Activated CD4-positive, alpha-beta T cell treated with anti-CD3 and anti-CD28 coated beads for 1 hour (primary cell): ENCODE data around the gene GJA5.
"Not testable (repeated sequence)": the region's sequence is repeated elsewhere in the genome, so short reads cannot be mapped to it uniquely, and the experiment has no call there.

Experiments used
- DNase-seq: peaks from one replicate; pipeline ENCODE4 v3.0.0-alpha.2; 2020

GJA5 gene

DNA sequence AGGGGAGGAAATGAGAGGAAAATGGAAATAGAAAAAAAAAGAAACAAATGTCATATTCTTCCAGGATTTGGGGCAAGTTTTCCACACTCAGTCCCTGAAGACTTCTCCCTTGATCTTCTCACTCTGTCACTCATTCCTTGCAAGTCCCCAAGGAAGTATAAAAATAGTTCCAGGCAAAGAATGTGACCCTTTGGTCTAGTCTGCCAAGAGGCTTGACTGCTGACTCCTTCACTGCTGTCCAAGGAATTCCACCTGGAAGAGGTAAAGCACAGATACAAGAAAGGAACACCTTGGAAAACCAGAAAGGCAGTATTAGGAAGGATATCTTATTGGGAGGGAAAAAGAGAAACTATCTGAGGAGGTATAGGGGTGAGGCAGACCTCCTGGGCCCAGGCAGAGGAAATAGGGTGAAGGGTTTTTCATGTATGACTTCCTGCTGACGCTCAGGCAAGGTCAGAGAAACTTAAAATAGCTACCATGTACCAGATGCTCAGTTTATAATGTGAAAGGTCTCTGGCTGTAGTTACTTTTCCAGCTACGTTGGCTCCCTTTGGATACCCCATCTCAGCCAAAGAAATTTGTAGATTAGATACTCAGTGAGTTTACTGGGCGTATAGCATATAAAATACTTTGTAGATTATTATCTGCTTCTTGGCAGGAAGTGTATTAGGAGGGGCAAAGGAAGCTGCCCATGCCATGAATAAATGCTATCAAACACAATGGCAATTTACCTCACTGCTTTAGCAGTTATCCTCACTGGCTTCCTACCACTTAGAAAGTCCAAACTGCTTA lies 2.0 kb upstream of the GJA5 start:
- no peak for DNase-seq

- DNase-seq = no peak
Measured at GRCh38 chr1:147758379-147759100, 1.9 kb downstream of the GJA5 start.

DNA sequence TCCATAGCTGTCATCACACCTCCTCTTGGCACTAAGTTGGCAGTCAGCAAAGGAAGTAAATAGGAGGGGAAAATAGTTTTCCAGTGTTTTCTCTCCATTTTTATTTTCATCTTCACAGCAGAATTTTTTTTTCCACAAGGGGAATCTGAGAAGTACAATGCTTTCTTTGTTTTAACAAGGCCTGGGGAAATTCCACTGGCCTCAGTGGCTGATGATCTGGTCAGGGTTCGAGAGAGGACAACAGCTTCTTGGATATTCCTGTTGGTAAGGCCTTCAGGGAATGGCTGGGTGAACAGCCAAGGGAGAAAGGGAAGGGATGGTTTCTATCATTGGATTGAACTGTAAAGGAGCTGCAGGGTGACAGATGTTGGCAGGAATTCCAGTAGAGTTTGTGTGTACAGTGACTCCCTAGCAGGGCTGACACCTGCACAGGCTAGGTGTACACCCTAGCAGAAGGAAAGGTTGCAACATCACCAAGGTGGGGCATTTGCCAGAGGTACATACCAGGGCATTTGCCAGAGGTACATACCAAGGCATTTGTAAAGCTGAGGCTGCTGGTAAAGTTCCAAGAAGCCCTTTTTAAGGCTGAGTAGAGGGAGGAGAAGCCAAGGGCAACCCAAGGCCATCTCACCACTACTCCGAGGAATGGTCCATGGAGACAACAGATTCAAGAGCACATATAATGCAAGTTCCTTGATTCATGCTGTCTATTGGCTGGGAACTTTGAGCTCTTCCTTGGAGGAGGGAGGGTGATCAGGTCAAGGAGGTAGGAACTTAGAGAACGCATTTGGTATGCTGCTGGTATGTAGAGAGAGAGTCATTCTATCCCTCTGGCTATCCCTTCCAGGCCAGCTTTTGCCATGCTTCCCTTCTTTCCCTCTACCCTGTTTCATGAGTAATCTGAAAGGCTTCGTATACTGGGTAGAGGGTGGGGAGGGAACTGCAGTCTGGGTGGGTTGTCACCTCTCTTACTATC lies 3.1 kb downstream of the GJA5 start:
- DNase-seq = no peak

DNA sequence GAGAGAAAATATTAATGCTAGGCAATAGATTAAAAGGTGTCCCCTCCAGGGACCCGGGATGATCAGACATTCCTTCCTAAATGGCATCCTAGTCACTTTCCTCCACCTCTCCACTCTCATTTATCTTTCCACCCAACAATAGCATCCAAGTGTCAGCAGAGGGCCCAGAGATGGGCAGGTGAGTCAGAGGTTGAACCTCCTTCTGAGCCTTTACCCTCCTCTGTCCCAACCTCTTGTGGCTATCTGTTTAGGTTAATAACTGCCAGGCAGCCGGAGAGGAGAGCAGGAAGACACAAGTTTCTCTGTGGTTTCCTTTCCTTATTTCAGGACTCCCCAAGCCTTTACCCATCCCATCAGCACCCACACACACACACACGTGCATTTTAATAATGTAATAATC lies 4.1 kb downstream of the GJA5 start:
- no peak for DNase-seq

- DNase-seq = no peak
Measured at GRCh38 chr1:147754661-147755060, 5.7 kb downstream of the GJA5 start.

GRCh38 chr1:147753081-147753480 lies 7.3 kb downstream of the GJA5 start:
- no peak for DNase-seq

DNA sequence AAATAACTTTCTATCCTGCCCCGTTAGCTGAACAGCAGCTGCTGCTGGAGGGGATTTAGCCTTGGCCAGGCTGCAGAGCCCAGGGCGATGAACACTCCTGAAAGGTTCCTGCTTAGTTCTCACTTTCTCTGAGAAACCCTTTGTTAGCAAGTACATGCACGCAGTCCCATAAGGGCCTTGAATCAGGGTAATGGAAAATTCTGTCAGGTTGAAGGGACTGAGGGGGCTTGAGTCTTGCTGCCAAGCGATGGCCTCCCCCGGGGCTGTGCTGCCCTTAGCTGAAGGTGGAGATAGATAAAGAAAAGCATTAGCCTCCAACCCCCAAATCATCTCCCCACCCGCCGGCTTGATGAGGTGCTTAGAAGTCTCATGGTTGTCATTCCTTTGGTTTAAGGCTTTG lies 7.9 kb downstream of the GJA5 start:
- no peak for DNase-seq

GRCh38 chr1:147751346-147751745 lies 9.1 kb downstream of the GJA5 start:
- DNase-seq = no peak

- DNase-seq = no peak
Measured at GRCh38 chr1:147750618-147751217, 9.7 kb downstream of the GJA5 start.

GRCh38 chr1:147749792-147750191 lies 10.6 kb downstream of the GJA5 start:
- DNase-seq = no peak

DNA sequence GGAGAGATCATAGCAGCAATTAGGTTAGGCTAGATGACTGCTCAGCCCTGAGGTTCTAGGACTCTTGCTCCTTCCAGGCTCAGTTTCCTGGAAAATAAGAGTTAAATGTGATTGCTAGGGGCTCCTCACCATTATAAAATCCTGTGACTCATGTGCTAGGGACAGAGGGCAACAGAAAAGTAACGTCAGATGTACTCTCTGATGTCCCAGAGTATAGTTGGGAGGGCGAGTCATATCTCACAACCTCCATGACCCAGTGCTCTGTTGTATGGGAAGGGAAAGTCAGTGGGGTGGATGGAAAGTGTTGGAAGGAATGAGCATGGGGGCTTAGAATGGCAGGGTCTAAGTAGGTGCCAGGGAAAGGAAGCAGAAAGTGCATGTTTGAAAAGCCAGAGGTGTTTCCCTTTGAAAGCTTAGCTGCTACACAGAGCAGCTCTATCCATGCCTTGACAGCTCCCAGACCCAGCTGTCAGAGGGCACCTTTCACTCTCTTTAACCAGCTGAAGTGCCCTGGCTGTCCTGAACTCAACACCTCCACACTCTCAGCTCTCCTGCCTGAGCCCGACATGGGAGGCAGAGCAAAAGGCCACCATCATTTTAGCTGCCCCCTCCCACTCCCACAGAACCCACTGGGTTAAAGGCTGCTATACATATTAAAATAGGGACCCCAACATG lies 11.6 kb downstream of the GJA5 start:
- DNase-seq = no peak

- no peak for DNase-seq
Measured at GRCh38 chr1:147747966-147748365, 12.4 kb downstream of the GJA5 start.

DNA sequence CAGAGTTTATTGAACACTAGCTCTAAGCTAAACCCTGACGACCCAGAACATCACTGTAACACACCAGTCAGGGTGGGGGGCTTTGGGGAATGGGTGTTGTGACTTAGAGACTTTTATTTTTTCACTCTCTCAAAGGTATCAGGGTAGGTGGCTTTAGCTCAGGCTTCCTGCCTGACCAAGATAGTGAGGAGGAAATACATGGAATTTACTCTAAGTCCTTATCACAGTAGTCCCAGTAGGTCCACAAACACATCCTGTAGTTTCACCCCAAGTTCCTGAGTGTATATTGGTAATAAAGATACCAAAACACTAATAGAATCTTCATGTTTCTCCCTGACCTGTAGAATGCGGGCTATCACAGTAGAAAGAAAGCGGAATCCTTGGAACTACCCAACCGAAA lies 15.1 kb downstream of the GJA5 start:
- no peak for DNase-seq

DNA sequence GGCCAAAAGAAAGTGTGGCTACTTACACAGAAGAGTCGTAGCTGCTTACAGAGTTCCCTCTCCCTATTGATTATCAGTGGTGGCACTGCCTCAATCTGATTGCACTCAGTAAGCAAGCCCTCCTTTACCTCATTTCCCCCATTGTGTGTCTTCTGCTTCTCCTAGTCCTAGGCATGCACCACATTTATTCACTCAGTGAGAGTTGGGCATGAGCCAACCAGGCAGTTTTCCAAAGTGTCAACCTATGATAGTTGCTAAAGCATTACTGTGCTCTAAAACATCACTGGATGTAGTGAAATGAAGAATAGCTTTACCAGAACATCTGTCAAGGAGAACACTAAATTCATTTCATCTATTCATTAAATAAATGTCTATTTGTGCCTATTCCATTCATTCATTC lies 19.3 kb downstream of the GJA5 start:
- no peak for DNase-seq

- DNase-seq = no peak
Measured at GRCh38 chr1:147740391-147740790, 20.0 kb downstream of the GJA5 start.

GRCh38 chr1:147738739-147739476 lies 21.5 kb downstream of the GJA5 start:
- no peak for DNase-seq

- no peak for DNase-seq
Measured at GRCh38 chr1:147738129-147738528, 22.3 kb downstream of the GJA5 start.

GRCh38 chr1:147736883-147737282 lies 23.5 kb downstream of the GJA5 start:
- no peak for DNase-seq

- DNase-seq = no peak
Measured at GRCh38 chr1:147735423-147735822, 25.0 kb downstream of the GJA5 start.

DNA sequence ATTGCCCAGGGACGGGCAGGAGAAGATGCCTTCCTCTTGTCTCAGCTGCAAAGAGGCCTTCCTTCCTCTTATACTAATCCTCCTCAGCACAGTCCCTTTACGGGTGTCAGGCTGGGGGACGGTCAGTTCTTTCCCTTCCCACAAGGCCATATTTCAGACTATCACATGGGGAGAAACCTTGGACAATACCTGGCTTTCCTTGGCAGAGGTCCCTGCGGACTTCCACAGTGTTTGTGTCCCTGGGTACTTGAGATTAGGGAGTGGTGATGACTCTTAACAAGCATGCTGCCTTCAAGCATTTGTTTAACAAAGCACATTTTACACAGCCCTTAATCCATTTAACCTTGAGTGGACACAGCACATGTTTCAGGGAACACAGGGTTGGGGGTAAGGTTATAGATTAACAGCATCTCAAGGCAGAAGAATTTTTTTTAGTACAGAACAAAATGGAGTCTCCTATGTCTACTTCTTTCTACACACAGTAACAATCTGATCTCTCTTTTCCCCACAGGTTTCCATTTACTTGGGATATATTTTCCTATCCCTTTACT lies 26.0 kb downstream of the GJA5 start:
- DNase-seq = not testable (repeated sequence)

GRCh38 chr1:147729315-147729714 lies 31.1 kb downstream of the GJA5 start:
- DNase-seq = no peak
